GM12878 (cell line): ENCODE data around the gene MRPL34. TPM values are rescaled to one million over a fixed set of nuclear protein-coding genes. Genes with fewer than 3 reads are reported as not detected.
A peak's percentile ranks its signal among the peaks of the same experiment; 100 is the strongest.

Experiments
- ATAC-seq: fragments of 200-7000 bp; cut with Tn5 transposase; 3 replicates; pipeline ENCODE4 v1.9.1; 2020; ENCODE audit warnings: mild to moderate bottlenecking, moderate library complexity
- BruUV-seq: library from RNA; stranded (reverse); fragments of 400-500 nt; replicated peaks from 2 replicates; lab custom pipeline; 2021; lab: Mats Ljungman, UMichigan
- CTCF ChIA-PET: fragments of 300-600 bp; sonication (Branson Sonifier 250); formaldehyde crosslinking; extraction: SDS; loops from one replicate; lab custom pipeline; 2021; ENCODE audit warnings: inconsistent platforms; lab: Yijun Ruan, JAX
- POLR2A ChIA-PET: fragments of 350-600 bp; formaldehyde crosslinking; extraction: SDS; loops from one replicate; lab custom pipeline; 2021; ENCODE audit warnings: inconsistent platforms; lab: Charles Lee
- RAD21 ChIA-PET: fragments of 300-600 bp; sonication (Branson Sonifier 250); formaldehyde crosslinking; loops from one replicate; lab custom pipeline; 2023; ENCODE audit warnings: antibody characterized with exemption; ENCODE audit not compliant: unreplicated experiment; lab: Charles Lee
- SMC1A ChIA-PET: fragments of 300-600 bp; sonication (Branson Sonifier 250); formaldehyde crosslinking; loops from one replicate; lab custom pipeline; 2023; ENCODE audit not compliant: unreplicated experiment, uncharacterized antibody; lab: Charles Lee
- DNase-seq: peaks from one replicate; pipeline ENCODE4 v3.0.0-alpha.2; 2011; ENCODE audit warnings: low read depth, low spot score
- FAIRE-seq: peaks from 3 replicates; lab custom pipeline; 2011; peaks lifted over from hg19 to GRCh38; lab: Jason Lieb, UNC
- H2AFZ ChIP-seq: 2 replicates; pipeline ENCODE4 v1.6.0; 2011; ENCODE audit warnings: low read depth, low read length, control low read depth; ENCODE audit not compliant: control insufficient read depth
- H3K27ac ChIP-seq: 2 replicates; pipeline ENCODE4 v1.5.1; 2011; ENCODE audit warnings: control low read depth; ENCODE audit not compliant: control insufficient read depth, insufficient read depth
- H3K27me3 ChIP-seq, 2 experiments: replicated peaks in 1 of 2; 2 replicates each; pipeline versions ENCODE4 v1.6.0 to v1.6.1; 2011; ENCODE audit warnings: low read length in 1 of 2; ENCODE audit not compliant: control insufficient read depth in 2 of 2, insufficient read depth in 2 of 2
- H3K36me3 ChIP-seq, 2 experiments: 2 replicates each; pipeline ENCODE4 v1.5.1; 2011; ENCODE audit warnings: low read length in 1 of 2; ENCODE audit not compliant: control insufficient read depth in 2 of 2, insufficient read depth in 2 of 2
- H3K4me1 ChIP-seq: 2 replicates; pipeline ENCODE4 v1.6.1; 2011; ENCODE audit warnings: mild to moderate bottlenecking, low read length, moderate library complexity, mixed read lengths; ENCODE audit not compliant: control insufficient read depth, insufficient read depth
- H3K4me2 ChIP-seq: 2 replicates; pipeline ENCODE4 v1.6.0; 2011; ENCODE audit warnings: control low read depth; ENCODE audit not compliant: control insufficient read depth, insufficient read depth
- H3K4me3 ChIP-seq: fragments of 200-600 bp; sonication (generic); 2 replicates; pipeline ENCODE4 v1.5.1; 2016
- H3K79me2 ChIP-seq: 2 replicates; pipeline ENCODE4 v1.6.0; 2011; ENCODE audit warnings: low read length; ENCODE audit not compliant: control insufficient read depth, insufficient read depth
- H3K9ac ChIP-seq: 2 replicates; pipeline ENCODE4 v1.8.0; 2011; ENCODE audit warnings: low read length, control low read depth, mixed read lengths; ENCODE audit not compliant: control insufficient read depth, insufficient read depth
- H3K9me3 ChIP-seq: replicated peaks from 3 replicates; pipeline ENCODE4 v1.5.1; 2011; ENCODE audit warnings: mild to moderate bottlenecking, low read length; ENCODE audit not compliant: control insufficient read depth, insufficient read depth
- H4K20me1 ChIP-seq: 2 replicates; pipeline ENCODE4 v1.6.0; 2011; ENCODE audit not compliant: control insufficient read depth, insufficient read depth
- ETV6 ChIP-seq, 2 experiments: fragments of 450-650 bp in 1 of 2; IDR thresholded peaks in 1 of 2; conservative IDR thresholded peaks in 1 of 2; 2 replicates each; pipeline ENCODE4 v1.6.1; 2014; ENCODE audit warnings: antibody characterized with exemption in 1 of 2, borderline replicate concordance in 1 of 2, low read depth in 1 of 2, mild to moderate bottlenecking in 1 of 2, moderate library complexity in 1 of 2
- RFX5 ChIP-seq: IDR thresholded peaks from 2 replicates; pipeline ENCODE4 v1.6.1; 2011; ENCODE audit warnings: low read depth, low read length, improper control_type of control experiment
- SUPT20H ChIP-seq: IDR thresholded peaks from 2 replicates; pipeline ENCODE4 v1.6.1; 2011; ENCODE audit warnings: low read depth, mild to moderate bottlenecking, low read length, moderate library complexity, borderline replicate concordance; ENCODE audit not compliant: control insufficient read depth
- WGBS: methylation state at CpG from one replicate; pipeline ENCODE4 v1.1.6; 2016; ENCODE audit warnings: low lambda C conversion rate; ENCODE audit not compliant: insufficient replicate concordance, insufficient coverage; ENCODE audit errors: missing lambda C conversion rate; 5-methylcytosine and 5-hydroxymethylcytosine counted together
- in situ Hi-C: fragments of 300-500 bp; cut with MboI; formaldehyde crosslinking; loops from 9 replicates; pipeline ENCODE4 v1.14.3; 2018; ENCODE audit warnings: mixed read lengths
- intact Hi-C: fragments of 100-400 bp; cut with micrococcal nuclease; formaldehyde crosslinking; loops from one replicate; pipeline ENCODE4 v1.14.2; 2022; ENCODE audit not compliant: unreplicated experiment
- polyA plus RNA-seq, 11 experiments: library from polyadenylated mRNA; depleted of rRNA in 4 of 11; unstranded in 6 of 11; stranded (reverse) in 5 of 11; fragments of >200 nt; fragmentation: Nextera tagmentation in 4 of 11; fragmentation: Illumina TruSeq in 1 of 11; extraction: Ambion mirVana in 4 of 11; extraction: Trizol in 1 of 11; gene quantifications; 1 replicate in 1 of 11; 2 replicates in 10 of 11; pipeline versions ENCODE4 v1.2.1 to v1.2.3, GENCODE V29; 2011 to 2016; ENCODE audit warnings: inconsistent platforms in 2 of 11, missing spikeins in 2 of 11, low read depth in 1 of 11
- total RNA-seq, 4 experiments: library from RNA; depleted of rRNA in 3 of 4; stranded (reverse); fragments of >200 nt in 3 of 4; fragmentation: Illumina TruSeq in 1 of 4; extraction: Trizol in 1 of 4; gene quantifications; 2 replicates each; pipeline versions ENCODE4 v1.2.1 to v1.2.3, GENCODE V29; 2013 to 2021
- TF ChIP-seq, protein P1 (sequence below): fragments of 450-650 bp; conservative IDR thresholded peaks from 2 replicates; pipeline ENCODE4 v1.6.1; 2017; ENCODE audit warnings: mild to moderate bottlenecking, moderate library complexity

MRPL34 gene
- total and polyA plus RNA-seq, 10 of the 15 experiments (the other 5 are each of a cell fraction or from before 2014, with no cell fraction given), result 8.6 to 198 (median 78.6) TPM

DNA sequence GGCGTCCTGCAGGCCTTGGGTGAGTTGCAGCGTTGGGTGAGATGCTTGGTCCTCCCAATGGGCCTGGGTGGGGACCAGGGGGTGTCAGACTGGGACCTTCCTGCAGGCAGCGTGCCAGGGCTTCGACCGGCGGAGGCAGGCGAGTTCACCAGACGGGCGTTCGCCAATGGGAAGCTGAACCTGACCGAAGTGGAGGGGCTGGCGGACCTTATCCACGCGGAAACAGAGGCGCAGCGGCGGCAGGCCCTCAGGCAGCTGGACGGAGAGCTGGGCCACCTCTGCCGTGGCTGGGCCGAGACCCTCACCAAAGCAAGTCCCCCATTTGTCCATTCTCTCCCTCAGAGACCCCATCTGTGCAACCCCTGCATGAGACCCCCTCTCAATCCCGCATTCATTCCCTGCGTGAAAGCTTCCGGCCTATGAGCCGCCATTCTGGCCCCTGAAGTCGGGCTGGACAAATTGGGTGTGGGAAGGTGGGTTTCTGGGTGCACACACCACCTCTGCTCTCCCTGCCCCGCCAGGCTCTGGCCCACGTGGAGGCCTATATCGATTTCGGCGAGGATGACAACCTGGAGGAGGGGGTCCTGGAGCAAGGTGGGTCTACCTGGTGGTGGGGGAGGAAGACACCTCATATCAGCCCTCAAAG lies 32.9 kb downstream of the MRPL34 start (continued):
- no peak for TF ChIP-seq SUPT20H
- TF ChIP-seq, all 136 proteins: peak for 0

DNA sequence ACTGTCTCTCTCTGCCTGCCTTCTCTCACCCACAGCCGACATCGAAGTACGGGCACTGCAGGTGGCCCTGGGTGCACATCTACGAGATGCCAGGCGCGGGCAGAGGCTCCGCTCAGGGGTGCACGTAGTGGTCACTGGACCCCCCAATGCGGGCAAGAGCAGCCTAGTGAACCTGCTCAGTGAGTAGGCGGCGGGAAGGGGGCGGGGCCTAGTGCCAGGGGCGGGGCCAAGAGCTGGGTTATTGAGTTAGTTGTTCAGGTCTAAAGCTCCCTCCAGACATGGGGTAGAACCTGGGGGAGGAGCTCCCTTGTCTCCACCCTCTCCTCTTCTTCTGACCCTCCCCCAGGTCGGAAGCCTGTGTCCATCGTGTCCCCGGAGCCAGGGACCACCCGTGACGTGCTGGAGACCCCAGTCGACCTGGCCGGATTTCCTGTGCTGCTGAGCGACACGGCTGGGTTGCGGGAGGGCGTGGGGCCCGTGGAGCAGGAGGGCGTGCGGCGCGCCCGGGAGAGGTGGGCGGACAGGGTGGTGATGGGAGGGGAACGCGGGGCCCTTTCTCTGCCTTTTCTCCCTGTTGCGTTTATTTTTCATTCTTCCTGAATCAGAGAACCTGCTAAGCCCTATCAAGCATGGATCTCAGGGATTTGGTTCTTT lies 33.5 kb downstream of the MRPL34 start:
- DNase-seq (no peak), ATAC-seq (no peak), FAIRE-seq (no peak)
- H3K27ac ChIP-seq, result no peak overlapping the region
- BruUV-seq, result no TSS peak
- H3K9me3 ChIP-seq, result no peaks in the 10 kb centered on the region
- no peak overlapping the region for H2AFZ ChIP-seq
- RAD21 ChIA-PET, result interaction anchor here (0.6 kb wide), 1 partner anchor 12 kb away, joined by 3 read pairs; no protein-coding TSS in a partner anchor
- H3K4me1 ChIP-seq, result peaks cover 16% of the 10 kb centered on the region
- H3K36me3 ChIP-seq, result no peaks in the 10 kb centered on the region; a peak in 2 of 4 replicates
- H3K79me2 ChIP-seq, result peaks cover 6% of the 10 kb centered on the region
- CTCF ChIA-PET, result interaction anchor here (1.3 kb wide), 1 partner anchor 53 kb away, joined by 3 read pairs; no protein-coding TSS in a partner anchor
- in situ Hi-C loops, result no loop called here
- H3K4me3 ChIP-seq, result no peak overlapping the region
- H4K20me1 ChIP-seq, result no peaks in the 10 kb centered on the region
- WGBS, result 88% methylated on average over 26 of the region's 34 CpGs
- H3K9ac ChIP-seq, result no peak overlapping the region
- TF ChIP-seq ETV6 (conservative IDR thresholded peaks at IDR 0.05 in 1 of 2, IDR thresholded peaks at IDR 0.05 in 1 of 2; ENCODE audit: borderline replicate concordance in 1 of 2, low read depth in 1 of 2) (no peak), RFX5 (no peak)
- TF ChIP-seq, protein P1, sequence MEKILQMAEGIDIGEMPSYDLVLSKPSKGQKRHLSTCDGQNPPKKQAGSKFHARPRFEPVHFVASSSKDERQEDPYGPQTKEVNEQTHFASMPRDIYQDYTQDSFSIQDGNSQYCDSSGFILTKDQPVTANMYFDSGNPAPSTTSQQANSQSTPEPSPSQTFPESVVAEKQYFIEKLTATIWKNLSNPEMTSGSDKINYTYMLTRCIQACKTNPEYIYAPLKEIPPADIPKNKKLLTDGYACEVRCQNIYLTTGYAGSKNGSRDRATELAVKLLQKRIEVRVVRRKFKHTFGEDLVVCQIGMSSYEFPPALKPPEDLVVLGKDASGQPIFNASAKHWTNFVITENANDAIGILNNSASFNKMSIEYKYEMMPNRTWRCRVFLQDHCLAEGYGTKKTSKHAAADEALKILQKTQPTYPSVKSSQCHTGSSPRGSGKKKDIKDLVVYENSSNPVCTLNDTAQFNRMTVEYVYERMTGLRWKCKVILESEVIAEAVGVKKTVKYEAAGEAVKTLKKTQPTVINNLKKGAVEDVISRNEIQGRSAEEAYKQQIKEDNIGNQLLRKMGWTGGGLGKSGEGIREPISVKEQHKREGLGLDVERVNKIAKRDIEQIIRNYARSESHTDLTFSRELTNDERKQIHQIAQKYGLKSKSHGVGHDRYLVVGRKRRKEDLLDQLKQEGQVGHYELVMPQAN, result no peak
- peak overlapping the region; percentile 100; the same call in 1 of the 2 replicates for H3K4me2 ChIP-seq
- SMC1A ChIA-PET, result no interaction called here
- POLR2A ChIA-PET, result interaction anchor here (1.0 kb wide), 1 partner anchor 46 kb away, joined by 3 read pairs; no protein-coding TSS in a partner anchor
- no peaks in the 10 kb centered on the region for H3K27me3 ChIP-seq
- intact Hi-C loops, result loop anchor here (5.0 kb wide), 1 partner anchor 47 kb away; no protein-coding TSS in a partner anchor
